Mesodermal cell (in vitro differentiated cells): ENCODE results near the gene TRIM17.

Source experiments
- H3K27ac ChIP-seq: 2 replicates; pipeline ENCODE4 v1.7.0; 2013; ENCODE audit warnings: mild to moderate bottlenecking, low read depth, low read length, moderate library complexity; ENCODE audit not compliant: severe bottlenecking
- H3K36me3 ChIP-seq: 2 replicates; pipeline ENCODE4 v1.7.1; 2013; ENCODE audit warnings: mild to moderate bottlenecking, low read length, moderate library complexity; ENCODE audit not compliant: control insufficient read depth, insufficient read depth
- H3K4me1 ChIP-seq: one replicate; pipeline ENCODE4 v1.7.1; 2013; ENCODE audit warnings: mild to moderate bottlenecking, low read length; ENCODE audit not compliant: insufficient read depth, control insufficient read depth, poor library complexity, severe bottlenecking
- H3K4me3 ChIP-seq: 2 replicates; pipeline ENCODE4 v1.7.0; 2013; ENCODE audit warnings: low read length, control low read depth, mild to moderate bottlenecking; ENCODE audit not compliant: insufficient read depth, poor library complexity, severe bottlenecking; ENCODE audit errors: extremely low read depth
- H3K9me3 ChIP-seq: 2 replicates; pipeline ENCODE4 v1.7.1; 2013; ENCODE audit warnings: mild to moderate bottlenecking, low read length, moderate library complexity; ENCODE audit not compliant: control insufficient read depth
- WGBS, 2 experiments: methylation state at CpG; one replicate each; pipeline ENCODE4 v1.1.5; 2013; ENCODE audit warnings: missing lambda C conversion rate in 2 of 2; ENCODE audit not compliant: insufficient coverage in 2 of 2; 5-methylcytosine and 5-hydroxymethylcytosine counted together

Gene TRIM17

DNA sequence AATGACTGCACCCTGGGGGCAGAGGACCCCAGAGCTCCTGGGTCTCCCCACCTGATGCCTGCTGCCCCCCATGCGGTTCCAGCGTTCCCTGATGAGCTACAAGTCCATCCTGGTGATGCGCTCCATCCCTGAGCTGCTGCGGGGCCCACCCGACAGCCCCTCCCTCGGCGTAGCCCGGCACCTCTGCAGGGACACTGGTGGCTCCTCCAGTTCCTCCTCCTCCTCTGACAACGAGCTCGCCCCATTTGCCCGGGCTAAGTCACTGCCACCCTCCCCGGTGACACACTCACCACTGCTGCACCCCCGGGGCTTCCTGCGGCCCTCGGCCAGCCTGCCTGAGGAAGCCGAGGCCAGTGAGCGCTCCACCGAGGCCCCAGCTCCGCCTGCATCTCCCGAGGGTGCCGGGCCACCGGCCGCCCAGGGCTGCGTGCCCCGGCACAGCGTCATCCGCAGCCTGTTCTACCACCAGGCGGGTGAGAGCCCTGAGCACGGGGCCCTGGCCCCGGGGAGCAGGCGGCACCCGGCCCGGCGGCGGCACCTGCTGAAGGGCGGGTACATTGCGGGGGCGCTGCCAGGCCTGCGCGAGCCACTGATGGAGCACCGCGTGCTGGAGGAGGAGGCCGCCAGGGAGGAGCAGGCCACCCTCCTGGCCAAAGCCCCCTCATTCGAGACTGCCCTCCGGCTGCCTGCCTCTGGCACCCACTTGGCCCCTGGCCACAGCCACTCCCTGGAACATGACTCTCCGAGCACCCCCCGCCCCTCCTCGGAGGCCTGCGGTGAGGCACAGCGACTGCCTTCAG, 45.5 kb downstream of the TRIM17 start:
- no peaks in the 10 kb centered on the region for H3K36me3 ChIP-seq
- no peaks in the 10 kb centered on the region for H3K9me3 ChIP-seq
- H3K27ac ChIP-seq, result no peak overlapping the region
- H3K4me3 ChIP-seq, result no peak overlapping the region
- no peaks in the 10 kb centered on the region for H3K4me1 ChIP-seq
- WGBS, 2 experiments, result 89 to 95% methylated on average over 47 of the region's 50 CpGs

DNA sequence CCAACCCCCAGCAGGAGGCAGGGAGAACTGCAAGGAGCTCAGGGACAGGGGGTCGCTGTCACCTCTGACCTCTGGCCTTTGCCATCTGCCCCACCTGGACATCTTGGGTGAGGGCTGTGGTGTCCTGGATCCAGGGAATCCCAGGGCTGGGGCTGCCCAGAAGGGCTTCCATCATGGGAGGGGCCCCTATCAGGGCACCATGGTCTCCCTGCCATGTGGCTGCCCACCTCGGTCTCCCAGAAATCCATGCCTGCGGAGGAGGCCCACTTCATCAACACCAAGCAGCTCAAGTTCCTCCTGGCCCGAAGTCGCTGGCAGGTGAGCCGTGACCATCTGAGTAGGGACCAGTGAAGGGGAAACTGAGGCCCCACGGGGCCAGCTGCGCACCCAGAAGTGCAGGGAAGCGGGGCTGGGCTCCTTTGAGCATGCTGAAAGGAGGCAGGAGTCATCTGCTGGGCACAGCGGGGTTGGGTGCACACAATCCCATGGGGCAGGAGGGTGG, 46.2 kb downstream of the TRIM17 start:
- Histone ChIP-seq H3K4me1 (no peaks in the 10 kb centered on the region), H3K27ac (no peak overlapping the region), H3K9me3 (no peaks in the 10 kb centered on the region), H3K36me3 (no peaks in the 10 kb centered on the region), H3K4me3 (no peak overlapping the region)
- 83 to 91% methylated on average over 6 to 9 of the region's 10 CpGs for WGBS, 2 experiments

DNA sequence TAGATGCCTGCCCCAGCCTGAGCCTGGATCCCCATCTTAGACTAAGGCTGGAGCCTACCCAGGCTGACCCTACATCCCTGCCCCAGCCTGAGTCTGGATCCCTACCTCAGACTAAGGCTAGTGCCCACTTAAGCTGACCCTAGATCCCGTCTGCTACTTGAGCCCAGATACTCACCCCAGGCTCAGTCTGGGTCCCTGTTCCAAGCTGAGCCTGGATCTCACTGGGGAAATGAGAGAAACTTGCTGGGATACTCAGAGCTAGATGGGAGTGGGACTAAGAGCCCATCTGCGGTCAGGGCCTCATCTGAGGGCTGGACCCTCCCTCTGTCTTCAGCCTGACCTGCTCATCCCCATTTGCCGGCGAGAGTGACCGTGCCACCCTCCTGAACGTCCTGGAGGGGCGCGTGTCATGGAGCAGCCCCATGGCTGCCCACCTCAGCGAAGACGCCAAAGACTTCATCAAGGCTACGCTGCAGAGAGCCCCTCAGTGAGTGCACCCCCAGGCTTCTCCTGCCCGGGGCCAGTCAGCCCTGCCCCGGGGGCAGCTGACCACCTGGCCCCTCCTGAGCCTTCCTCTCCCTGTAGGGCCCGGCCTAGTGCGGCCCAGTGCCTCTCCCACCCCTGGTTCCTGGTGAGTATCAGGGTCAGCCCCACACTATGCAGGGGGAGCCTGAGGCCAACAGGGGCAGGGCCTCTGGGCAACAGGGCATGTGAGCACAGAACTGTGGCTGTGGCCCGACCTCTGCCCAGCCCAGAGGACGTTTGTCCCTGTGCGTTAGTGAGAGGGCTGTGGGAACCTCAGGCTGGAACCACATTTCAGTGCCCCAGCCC, 46.8 kb downstream of the TRIM17 start:
- Histone ChIP-seq H3K27ac (no peak overlapping the region), H3K4me3 (no peak overlapping the region), H3K4me1 (no peaks in the 10 kb centered on the region), H3K36me3 (no peaks in the 10 kb centered on the region), H3K9me3 (no peaks in the 10 kb centered on the region)
- WGBS, 2 experiments, result 94 to 96% methylated on average over 11 to 17 of the region's 18 CpGs

DNA sequence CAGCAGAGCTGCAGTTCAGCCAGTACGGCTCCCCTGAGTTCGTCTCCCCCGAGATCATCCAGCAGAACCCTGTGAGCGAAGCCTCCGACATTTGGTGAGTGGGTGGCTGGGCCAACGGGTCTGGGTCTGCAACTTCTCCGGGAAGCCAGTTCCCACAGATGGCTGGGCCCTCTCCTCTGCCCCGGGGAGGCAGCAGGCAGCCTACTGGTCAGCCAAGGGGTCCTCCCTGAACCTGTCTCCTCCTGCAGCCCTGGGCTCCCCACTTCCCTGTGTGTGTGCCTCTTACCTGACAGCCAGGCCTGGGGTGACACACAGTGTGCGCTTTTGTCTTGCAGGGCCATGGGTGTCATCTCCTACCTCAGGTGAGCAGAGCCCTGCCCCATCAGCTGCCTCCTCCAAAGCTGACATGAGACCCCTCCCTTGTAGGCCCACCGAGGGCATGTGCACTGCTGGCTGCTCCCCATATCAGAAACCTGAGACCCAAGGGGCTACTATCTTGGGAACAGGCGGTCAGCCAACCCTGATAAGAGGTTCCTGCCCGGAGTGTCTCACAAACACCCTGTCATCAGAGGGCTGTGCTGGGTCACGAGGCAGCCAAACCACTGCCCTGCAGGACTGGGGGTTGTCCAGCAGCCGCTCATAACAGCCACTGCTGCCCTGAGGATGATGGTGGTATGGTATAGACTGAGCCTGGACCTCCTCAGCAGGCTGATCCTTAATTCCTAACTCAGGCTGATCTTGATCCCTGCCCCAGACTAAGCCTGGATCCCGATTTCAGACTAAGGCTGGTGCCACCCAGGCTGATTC, 47.7 kb downstream of the TRIM17 start:
- no peaks in the 10 kb centered on the region for H3K9me3 ChIP-seq
- WGBS, 2 experiments, result 93 to 96% methylated on average over 14 to 15 of the region's 15 CpGs
- H3K27ac ChIP-seq, result no peak overlapping the region
- H3K4me3 ChIP-seq, result no peak overlapping the region
- no peaks in the 10 kb centered on the region for H3K36me3 ChIP-seq
- no peaks in the 10 kb centered on the region for H3K4me1 ChIP-seq

DNA sequence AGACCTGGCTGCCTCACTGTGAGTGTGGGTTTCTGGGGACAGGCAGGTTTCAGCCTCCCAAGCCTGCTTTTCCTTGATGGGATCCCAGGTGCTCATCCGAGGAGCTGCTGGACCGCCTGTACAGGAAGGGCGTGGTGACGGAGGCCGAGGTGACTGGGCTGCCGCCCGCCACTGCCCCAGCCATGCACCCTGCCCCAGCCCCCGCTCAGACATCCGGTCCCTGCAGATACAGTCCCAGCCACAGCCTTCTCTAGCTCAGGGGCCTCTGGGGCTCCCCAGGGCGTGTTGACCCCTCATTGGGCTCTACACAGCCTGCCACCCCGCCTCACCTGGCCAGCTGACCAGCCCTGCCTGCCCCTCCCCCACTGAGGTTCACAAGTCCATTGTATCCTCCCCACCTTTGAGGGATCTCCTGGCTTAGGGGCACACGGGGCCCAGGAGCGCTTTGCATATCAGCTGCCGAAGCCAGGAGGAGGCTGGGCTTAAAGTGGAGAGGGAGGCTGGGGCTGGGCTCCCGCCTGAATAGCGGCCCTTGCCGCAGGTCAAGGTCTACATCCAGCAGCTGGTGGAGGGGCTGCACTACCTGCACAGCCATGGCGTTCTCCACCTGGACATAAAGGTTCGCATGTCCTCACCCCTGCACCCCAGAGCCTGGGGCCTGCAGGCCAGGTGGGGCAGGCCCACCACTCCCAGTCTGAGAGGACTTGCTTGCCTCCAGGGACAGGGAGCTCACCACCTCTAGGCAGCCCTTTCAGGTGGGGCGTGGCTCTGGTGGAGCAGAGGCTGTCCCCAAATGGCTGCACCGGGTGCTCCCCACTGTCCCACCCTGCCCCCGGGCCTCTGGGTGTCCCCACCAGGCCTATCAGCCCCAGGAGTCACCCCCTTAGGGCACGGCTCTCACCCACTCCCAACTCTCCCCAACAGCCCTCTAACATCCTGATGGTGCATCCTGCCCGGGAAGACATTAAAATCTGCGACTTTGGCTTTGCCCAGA, 48.6 kb downstream of the TRIM17 start:
- Histone ChIP-seq H3K27ac (no peak overlapping the region), H3K36me3 (no peaks in the 10 kb centered on the region), H3K4me1 (no peaks in the 10 kb centered on the region), H3K4me3 (no peak overlapping the region), H3K9me3 (no peaks in the 10 kb centered on the region)
- WGBS, 2 experiments, result 76 to 77% methylated on average over 18 to 19 of the region's 25 CpGs

DNA sequence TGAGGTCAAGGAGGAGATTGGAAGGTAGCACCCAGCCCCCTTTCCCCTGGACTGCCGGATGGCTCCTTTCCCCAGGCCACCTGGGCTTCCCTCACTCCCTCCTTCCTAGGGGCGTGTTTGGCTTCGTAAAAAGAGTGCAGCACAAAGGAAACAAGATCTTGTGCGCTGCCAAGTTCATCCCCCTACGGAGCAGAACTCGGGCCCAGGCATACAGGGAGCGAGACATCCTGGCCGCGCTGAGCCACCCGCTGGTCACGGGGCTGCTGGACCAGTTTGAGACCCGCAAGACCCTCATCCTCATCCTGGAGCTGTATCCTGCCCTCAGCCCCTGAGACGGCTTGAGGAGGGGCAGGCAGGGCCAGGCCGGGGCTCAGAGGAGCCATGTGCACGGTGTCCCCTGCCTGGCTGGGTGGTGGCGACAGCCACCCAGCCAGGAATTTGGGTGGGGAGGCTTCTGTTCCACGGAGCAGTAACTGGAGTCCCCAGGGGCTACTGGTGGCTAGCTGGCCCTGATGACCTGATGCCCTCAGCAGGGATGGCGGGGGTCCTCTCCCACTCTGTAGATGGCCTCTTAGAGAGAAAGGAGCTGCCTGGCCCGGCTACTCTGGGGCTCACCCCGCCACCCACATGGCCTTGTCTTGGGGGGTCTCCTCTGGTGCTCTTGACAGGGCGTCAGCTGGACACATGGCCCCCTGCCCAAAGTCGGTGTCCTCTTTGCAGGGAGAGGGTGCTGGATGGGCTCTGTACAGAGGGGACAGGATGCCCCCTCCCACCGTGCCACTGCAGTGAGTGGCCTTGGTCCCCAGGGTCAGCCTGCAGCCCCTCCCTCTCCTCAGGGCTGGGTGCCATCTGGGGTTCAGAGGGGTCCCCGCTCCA, 49.6 kb downstream of the TRIM17 start:
- H3K36me3 ChIP-seq, result no peaks in the 10 kb centered on the region
- H3K9me3 ChIP-seq, result no peaks in the 10 kb centered on the region
- 90 to 91% methylated on average over 21 to 24 of the region's 24 CpGs for whole genome bisulfite sequencing, 2 experiments
- H3K4me3 ChIP-seq, result no peak overlapping the region
- no peak overlapping the region for H3K27ac ChIP-seq
- H3K4me1 ChIP-seq, result no peaks in the 10 kb centered on the region

DNA sequence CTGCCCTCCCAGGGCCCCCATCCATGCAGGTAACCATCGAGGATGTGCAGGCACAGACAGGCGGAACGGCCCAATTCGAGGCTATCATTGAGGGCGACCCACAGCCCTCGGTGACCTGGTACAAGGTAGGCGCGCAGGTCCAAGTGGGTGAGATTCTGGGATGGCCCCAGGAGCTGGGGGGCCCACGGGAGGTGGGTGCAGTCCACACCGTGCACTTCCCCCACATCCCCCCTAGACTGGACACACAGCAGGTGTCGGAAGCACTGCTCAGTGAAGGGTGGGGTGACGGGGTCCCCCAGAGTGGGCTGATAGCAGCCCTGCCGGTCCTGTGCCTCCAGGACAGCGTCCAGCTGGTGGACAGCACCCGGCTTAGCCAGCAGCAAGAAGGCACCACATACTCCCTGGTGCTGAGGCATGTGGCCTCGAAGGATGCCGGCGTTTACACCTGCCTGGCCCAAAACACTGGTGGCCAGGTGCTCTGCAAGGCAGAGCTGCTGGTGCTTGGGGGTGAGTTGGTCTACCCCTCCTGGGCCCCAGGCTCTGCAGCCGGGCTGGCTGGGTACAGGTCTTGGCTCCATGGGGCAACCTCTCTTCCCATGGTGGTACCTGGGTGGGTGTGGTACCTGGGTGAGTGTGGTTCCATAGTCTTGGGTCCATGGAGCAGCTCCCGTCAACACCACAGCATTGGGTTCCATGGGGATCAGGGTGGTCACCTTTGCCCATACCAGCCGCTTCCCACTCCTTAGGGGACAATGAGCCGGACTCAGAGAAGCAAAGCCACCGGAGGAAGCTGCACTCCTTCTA, 50.4 kb downstream of the TRIM17 start:
- H3K4me1 ChIP-seq, result no peaks in the 10 kb centered on the region
- H3K27ac ChIP-seq, result no peak overlapping the region
- H3K9me3 ChIP-seq, result no peaks in the 10 kb centered on the region
- no peak overlapping the region for H3K4me3 ChIP-seq
- no peaks in the 10 kb centered on the region for H3K36me3 ChIP-seq
- WGBS, 2 experiments, result 92 to 96% methylated on average over 16 to 21 of the region's 23 CpGs

DNA sequence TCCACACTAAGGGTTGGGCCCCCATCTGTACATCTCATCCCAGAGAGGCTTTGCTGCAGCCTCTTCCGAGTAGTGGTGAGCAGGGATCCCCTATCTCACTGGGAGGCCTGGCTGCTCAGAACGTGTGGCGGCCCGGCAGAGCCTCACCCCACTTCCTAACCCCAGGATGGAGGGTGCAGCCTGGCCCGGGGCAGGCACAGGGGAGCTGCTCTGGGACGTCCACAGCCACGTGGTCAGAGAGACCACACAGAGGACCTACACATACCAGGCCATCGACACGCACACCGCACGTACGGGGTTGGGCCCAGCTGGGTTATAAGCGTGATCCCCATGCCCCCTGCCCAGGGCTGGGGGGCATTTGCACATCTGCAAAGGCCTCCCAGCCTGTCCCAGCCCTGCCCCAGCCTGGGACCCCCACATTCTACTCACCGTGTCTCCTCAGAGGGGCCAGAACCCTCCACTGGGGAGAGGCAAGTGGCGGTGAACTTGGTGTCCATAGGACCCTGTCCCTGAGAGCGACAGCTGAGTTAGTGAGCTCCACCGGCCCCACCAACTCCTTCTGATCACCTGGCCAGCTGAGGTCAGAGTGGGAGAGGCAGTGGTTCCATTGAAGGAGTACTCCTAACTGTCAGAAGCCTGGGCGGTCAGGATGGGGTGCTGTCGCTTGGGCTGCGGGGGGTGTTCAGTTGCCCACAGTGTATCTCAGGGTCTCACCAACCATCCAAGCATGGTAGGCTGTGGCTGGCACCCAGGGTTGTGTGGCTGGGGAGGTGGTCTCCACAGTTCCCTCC, 51.2 kb downstream of the TRIM17 start:
- 91 to 92% methylated on average over 14 to 17 of the region's 20 CpGs for WGBS, 2 experiments
- Histone ChIP-seq H3K27ac (no peak overlapping the region), H3K4me3 (no peak overlapping the region), H3K9me3 (no peaks in the 10 kb centered on the region), H3K36me3 (no peaks in the 10 kb centered on the region), H3K4me1 (no peaks in the 10 kb centered on the region)
